HL-60 (cell line): ENCODE results near the gene ZFAND6.
"Not testable (repeated sequence)": the region's sequence is repeated elsewhere in the genome, so short reads cannot be mapped to it uniquely, and the experiment has no call there.

Source experiments
- GABPA ChIP-seq: IDR thresholded peaks from 2 replicates; pipeline ENCODE4 v1.6.1; 2012; ENCODE audit warnings: low read depth
- POLR2AphosphoS5 ChIP-seq: IDR thresholded peaks from 2 replicates; pipeline ENCODE4 v1.6.1; 2012; ENCODE audit warnings: low read depth
- SPI1 ChIP-seq: IDR thresholded peaks from 2 replicates; pipeline ENCODE4 v1.6.1; 2012; ENCODE audit warnings: low read depth, mild to moderate bottlenecking, borderline replicate concordance
- TF ChIP-seq, protein P1 (sequence below): IDR thresholded peaks from one replicate; pipeline ENCODE4 v1.5.1; 2011; ENCODE audit warnings: low read length, control low read depth, inconsistent platforms; ENCODE audit not compliant: insufficient read depth
- TF ChIP-seq, protein P2 (sequence below): IDR thresholded peaks from 2 replicates; pipeline ENCODE4 v1.6.1; 2012; ENCODE audit warnings: low read depth; ENCODE audit not compliant: insufficient replicate concordance

DNA sequence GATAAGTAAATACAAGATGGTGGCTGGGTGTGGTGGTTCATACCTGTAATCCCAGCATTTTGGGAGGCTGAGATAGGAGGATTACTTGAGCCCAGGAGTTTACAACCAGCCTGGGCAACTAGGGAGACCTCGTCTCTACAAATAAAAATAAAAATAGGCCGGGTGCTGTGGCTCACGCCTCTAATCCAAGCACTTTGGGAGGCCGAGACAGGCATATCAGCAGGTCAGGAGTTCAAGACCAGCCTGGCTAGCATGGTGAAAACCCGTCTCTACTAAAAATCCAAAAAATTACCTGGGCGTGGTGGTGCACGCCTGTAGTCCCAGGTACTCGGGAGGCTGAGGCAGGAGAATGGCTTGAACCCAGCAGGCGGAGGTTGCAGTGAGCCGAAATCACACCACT, 14.3 kb upstream of the ZFAND6 start:
- TF ChIP-seq, protein P1, sequence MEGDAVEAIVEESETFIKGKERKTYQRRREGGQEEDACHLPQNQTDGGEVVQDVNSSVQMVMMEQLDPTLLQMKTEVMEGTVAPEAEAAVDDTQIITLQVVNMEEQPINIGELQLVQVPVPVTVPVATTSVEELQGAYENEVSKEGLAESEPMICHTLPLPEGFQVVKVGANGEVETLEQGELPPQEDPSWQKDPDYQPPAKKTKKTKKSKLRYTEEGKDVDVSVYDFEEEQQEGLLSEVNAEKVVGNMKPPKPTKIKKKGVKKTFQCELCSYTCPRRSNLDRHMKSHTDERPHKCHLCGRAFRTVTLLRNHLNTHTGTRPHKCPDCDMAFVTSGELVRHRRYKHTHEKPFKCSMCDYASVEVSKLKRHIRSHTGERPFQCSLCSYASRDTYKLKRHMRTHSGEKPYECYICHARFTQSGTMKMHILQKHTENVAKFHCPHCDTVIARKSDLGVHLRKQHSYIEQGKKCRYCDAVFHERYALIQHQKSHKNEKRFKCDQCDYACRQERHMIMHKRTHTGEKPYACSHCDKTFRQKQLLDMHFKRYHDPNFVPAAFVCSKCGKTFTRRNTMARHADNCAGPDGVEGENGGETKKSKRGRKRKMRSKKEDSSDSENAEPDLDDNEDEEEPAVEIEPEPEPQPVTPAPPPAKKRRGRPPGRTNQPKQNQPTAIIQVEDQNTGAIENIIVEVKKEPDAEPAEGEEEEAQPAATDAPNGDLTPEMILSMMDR: not testable (repeated sequence)
- TF ChIP-seq POLR2AphosphoS5, GABPA, SPI1: not testable (repeated sequence)
- TF ChIP-seq, protein P2, sequence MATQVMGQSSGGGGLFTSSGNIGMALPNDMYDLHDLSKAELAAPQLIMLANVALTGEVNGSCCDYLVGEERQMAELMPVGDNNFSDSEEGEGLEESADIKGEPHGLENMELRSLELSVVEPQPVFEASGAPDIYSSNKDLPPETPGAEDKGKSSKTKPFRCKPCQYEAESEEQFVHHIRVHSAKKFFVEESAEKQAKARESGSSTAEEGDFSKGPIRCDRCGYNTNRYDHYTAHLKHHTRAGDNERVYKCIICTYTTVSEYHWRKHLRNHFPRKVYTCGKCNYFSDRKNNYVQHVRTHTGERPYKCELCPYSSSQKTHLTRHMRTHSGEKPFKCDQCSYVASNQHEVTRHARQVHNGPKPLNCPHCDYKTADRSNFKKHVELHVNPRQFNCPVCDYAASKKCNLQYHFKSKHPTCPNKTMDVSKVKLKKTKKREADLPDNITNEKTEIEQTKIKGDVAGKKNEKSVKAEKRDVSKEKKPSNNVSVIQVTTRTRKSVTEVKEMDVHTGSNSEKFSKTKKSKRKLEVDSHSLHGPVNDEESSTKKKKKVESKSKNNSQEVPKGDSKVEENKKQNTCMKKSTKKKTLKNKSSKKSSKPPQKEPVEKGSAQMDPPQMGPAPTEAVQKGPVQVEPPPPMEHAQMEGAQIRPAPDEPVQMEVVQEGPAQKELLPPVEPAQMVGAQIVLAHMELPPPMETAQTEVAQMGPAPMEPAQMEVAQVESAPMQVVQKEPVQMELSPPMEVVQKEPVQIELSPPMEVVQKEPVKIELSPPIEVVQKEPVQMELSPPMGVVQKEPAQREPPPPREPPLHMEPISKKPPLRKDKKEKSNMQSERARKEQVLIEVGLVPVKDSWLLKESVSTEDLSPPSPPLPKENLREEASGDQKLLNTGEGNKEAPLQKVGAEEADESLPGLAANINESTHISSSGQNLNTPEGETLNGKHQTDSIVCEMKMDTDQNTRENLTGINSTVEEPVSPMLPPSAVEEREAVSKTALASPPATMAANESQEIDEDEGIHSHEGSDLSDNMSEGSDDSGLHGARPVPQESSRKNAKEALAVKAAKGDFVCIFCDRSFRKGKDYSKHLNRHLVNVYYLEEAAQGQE: not testable (repeated sequence)
